Pancreas (tissue), 10 donors: ENCODE results near the gene ASTN1. TPM values are rescaled to one million over a fixed set of nuclear protein-coding genes. Genes with fewer than 3 reads are reported as not detected.

Source experiments
- ATAC-seq, 4 donors: fragments of 200-7000 bp; cut with Tn5 transposase; one replicate each; pipeline versions ENCODE4 v1.8.0 to v1.9.1; 2020; ENCODE audit warnings: mild to moderate bottlenecking in 4 of 4, moderate library complexity in 4 of 4
- DNase-seq, 6 donors: peaks; one replicate each; pipeline ENCODE4 v3.0.0-alpha.2; 2020
- FAIRE-seq: peaks from 2 replicates; lab custom pipeline; 2012; peaks lifted over from hg19 to GRCh38; lab: Jason Lieb, UNC
- H3K27ac ChIP-seq, 4 donors: fragments of 200-600 bp; sonication (generic); 1 replicate in 3 of 4; 2 replicates in 1 of 4; pipeline versions ENCODE4 v1.5.0 to v1.8.0; 2020
- H3K27me3 ChIP-seq, 4 donors: fragments of 200-600 bp; one replicate each; pipeline ENCODE4 v1.8.0; 2021
- H3K36me3 ChIP-seq, 3 donors: fragments of 200-600 bp; sonication (generic) in 1 of 3; one replicate each; pipeline versions ENCODE4 v1.5.0 to v1.8.0; 2020 to 2021
- H3K4me1 ChIP-seq, 3 donors: fragments of 200-600 bp; one replicate each; pipeline ENCODE4 v1.8.0; 2021
- H3K4me3 ChIP-seq, 4 donors: fragments of 200-600 bp; sonication (generic) in 2 of 4; one replicate each; pipeline versions ENCODE4 v1.5.0 to v1.8.0; 2020 to 2021
- H3K9me3 ChIP-seq, 4 donors: fragments of 200-600 bp; one replicate each; pipeline ENCODE4 v1.8.0; 2021
- CTCF ChIP-seq, 4 donors: fragments of 200-600 bp; sonication (generic) in 3 of 4; IDR thresholded peaks; one replicate each; pipeline versions ENCODE4 v1.5.0 to v1.8.0; 2021; ENCODE audit warnings: antibody characterized with exemption in 4 of 4
- WGBS, 2 donors: extraction: QIAGEN DNeasy Blood & Tissue Kit; methylation state at CpG; one replicate each; pipeline ENCODE4 v1.1.7; 2013; 5-methylcytosine and 5-hydroxymethylcytosine counted together
- intact Hi-C, 3 donors: fragments of 100-400 bp; cut with DNase I; formaldehyde crosslinking; loops; one replicate each; pipeline versions ENCODE4 v1.11.1 to v1.14.2; 2022
- polyA plus RNA-seq, 2 donors: library from polyadenylated mRNA; stranded (reverse); fragments of 200-250 nt; gene quantifications; one replicate each; pipeline ENCODE4 v1.2.3, GENCODE V29; 2013
- total RNA-seq, 6 donors: library from RNA; stranded (reverse); fragmentation: NEBNext Ultra II Directional in 4 of 6; extraction: Animal tissue kit (Norgen Biotek cat#: 25700) in 4 of 6; gene quantifications; one replicate each; pipeline versions ENCODE4 v1.2.1 to v1.2.4, GENCODE V29; 2021 to 2023
- donor health status: healthy with polysubstance abuse.
- donor health status: DM: no; HTN: no; CAD: no; lungs with moderate emphysema.
- donor health status: DM: no; HTN: no; CAD: no.
- donor health status: control.
- donor health status: control.
- donor health status: Bipolar disorder and iron deficiency.
- donor health status: DM: yes; HTN: yes; CAD: no.
- donor health status: DM: no; HTN: no; CAD: no.
- donor health status: DM: no; HTN: no; CAD: no.
- donor health status: DM: yes; HTN: yes; CAD: no.

Gene ASTN1
- total and polyA plus RNA-seq, 8 donors = 0.11 to 0.77 (median 0.32) TPM

GRCh38 chr1:176853503-176853902 lies 311.0 kb downstream of the ASTN1 start:
- Histone ChIP-seq H3K27ac (no peak overlapping the region), H3K4me1 (peaks cover 0 to 11% (median 5%) of the 10 kb centered on the region in 3 donors), H3K4me3 (no peak overlapping the region), H3K36me3 (no peaks in the 10 kb centered on the region), H3K9me3 (no peaks in the 10 kb centered on the region), H3K27me3 (no peaks in the 10 kb centered on the region)
- TF ChIP-seq CTCF (IDR thresholded peaks at IDR 0.05) = no peak
- ATAC-seq = peak in 1 of 4 donors; percentile 48
- FAIRE-seq = no peak
- intact Hi-C loops = no loop called here
- no peak for DNase-seq
- 54 to 56% methylated on average over 3 of the region's 3 CpGs for WGBS, 2 donors

GRCh38 chr1:176852124-176852523 lies 312.4 kb downstream of the ASTN1 start:
- H3K4me3 ChIP-seq = no peak overlapping the region
- DNase-seq = no peak
- WGBS, 2 donors = 84 to 91% methylated on average over 3 of the region's 3 CpGs
- H3K27me3 ChIP-seq = no peaks in the 10 kb centered on the region
- no peak overlapping the region for H3K27ac ChIP-seq
- H3K36me3 ChIP-seq = no peaks in the 10 kb centered on the region
- no peaks in the 10 kb centered on the region for H3K9me3 ChIP-seq
- H3K4me1 ChIP-seq = peaks cover 0 to 11% (median 5%) of the 10 kb centered on the region in 3 donors
- intact Hi-C loops = no loop called here
- no peak for FAIRE-seq
- no peak for ATAC-seq
- no peak for TF ChIP-seq CTCF (IDR thresholded peaks at IDR 0.05)

GRCh38 chr1:176850871-176851270 lies 313.6 kb downstream of the ASTN1 start:
- WGBS, 2 donors = 68 to 88% methylated on average over 4 of the region's 4 CpGs
- Histone ChIP-seq H3K36me3 (no peaks in the 10 kb centered on the region), H3K9me3 (no peaks in the 10 kb centered on the region), H3K4me3 (no peak overlapping the region), H3K27ac (no peak overlapping the region), H3K4me1 (peaks cover 0 to 11% (median 5%) of the 10 kb centered on the region in 3 donors), H3K27me3 (no peaks in the 10 kb centered on the region)
- TF ChIP-seq CTCF (IDR thresholded peaks at IDR 0.05) = no peak
- FAIRE-seq = no peak
- intact Hi-C loops = no loop called here
- no peak for DNase-seq
- ATAC-seq = no peak

GRCh38 chr1:176849281-176849680 lies 315.2 kb downstream of the ASTN1 start:
- Histone ChIP-seq H3K27me3 (no peaks in the 10 kb centered on the region), H3K36me3 (no peaks in the 10 kb centered on the region), H3K27ac (no peak overlapping the region), H3K4me1 (no peaks in the 10 kb centered on the region), H3K4me3 (no peak overlapping the region), H3K9me3 (no peaks in the 10 kb centered on the region)
- FAIRE-seq = no peak
- WGBS, 2 donors = 95 to 98% methylated on average over 3 of the region's 3 CpGs
- intact Hi-C loops = loop anchor here in 2 of 3 donors (10.0 kb wide), 2 partner anchors 284 to 294 kb away; no protein-coding TSS in a partner anchor
- no peak for TF ChIP-seq CTCF (IDR thresholded peaks at IDR 0.05)
- DNase-seq = no peak
- ATAC-seq = no peak

GRCh38 chr1:176847052-176847451 lies 317.5 kb downstream of the ASTN1 start:
- WGBS, 2 donors = 71 to 82% methylated on average over 1 of the region's 1 CpG
- DNase-seq = no peak

More at GRCh38 chr1:176847052-176847451, 317.5 kb downstream of the ASTN1 start:
- Histone ChIP-seq H3K4me1 (no peaks in the 10 kb centered on the region), H3K9me3 (no peaks in the 10 kb centered on the region), H3K4me3 (no peak overlapping the region), H3K36me3 (no peaks in the 10 kb centered on the region), H3K27me3 (no peaks in the 10 kb centered on the region), H3K27ac (no peak overlapping the region)
- no peak for TF ChIP-seq CTCF (IDR thresholded peaks at IDR 0.05)
- ATAC-seq = no peak
- no peak for FAIRE-seq
- intact Hi-C loops = loop anchor here in 2 of 3 donors (10.0 kb wide), 2 partner anchors 282 to 292 kb away; no protein-coding TSS in a partner anchor
